Measurements from ENCODE around the gene GRM8. TPM values are rescaled to one million over a fixed set of nuclear protein-coding genes. Genes with fewer than 3 reads are reported as not detected.

The GRM8 gene
- total and polyA plus RNA-seq, 9 of the 15 experiments (the other 6 are each of a cell fraction or from before 2014, with no cell fraction given), result 0.13 TPM; not detected in 7

DNA sequence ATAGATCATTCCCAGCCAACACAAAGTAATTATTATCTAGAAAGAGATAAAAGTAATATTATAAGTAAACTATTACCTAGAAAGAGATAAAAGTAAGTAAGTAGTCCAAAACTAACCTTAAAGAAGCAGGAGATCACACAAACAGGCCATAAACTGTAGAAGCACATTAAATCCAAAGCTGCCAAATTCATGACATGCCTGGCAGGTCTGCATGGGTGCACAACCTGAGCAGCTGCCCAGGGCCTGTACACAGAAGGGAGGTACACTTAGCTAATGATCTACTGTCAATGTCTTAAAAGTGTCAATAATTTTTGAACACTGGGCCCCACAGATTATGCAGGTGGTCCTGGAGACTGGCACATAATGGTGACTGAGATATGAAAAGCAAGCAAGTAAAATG, 196.5 kb downstream of the GRM8 start:
- ChIA-PET CTCF (ENCODE audit: low intra/inter-chr PET ratio) (no interaction called here), POLR2A (no interaction called here)
- no peaks in the 10 kb centered on the region for H3K36me3 ChIP-seq (ENCODE audit: control insufficient read depth, insufficient read depth, low read length)
- no peaks in the 10 kb centered on the region for H3K79me2 ChIP-seq (ENCODE audit: control insufficient read depth, insufficient read depth, low read length)
- no peak overlapping the region for H2AFZ ChIP-seq (ENCODE audit: low read depth, low read length)
- H3K27me3 ChIP-seq (ENCODE audit: control insufficient read depth in 2 of 2, insufficient read depth in 2 of 2, low read length in 2 of 2), result no peaks in the 10 kb centered on the region
- intact Hi-C loops (cut with micrococcal nuclease), result no loop called here
- no peak for TF ChIP-seq WHSC1 (IDR thresholded peaks at IDR 0.05; ENCODE audit: low read length)
- no peak for ATAC-seq
- H3K9ac ChIP-seq (ENCODE audit: insufficient read depth in 1 of 2, low read depth in 2 of 2, low read length in 2 of 2), result no peak overlapping the region
- no TSS peak for BruUV-seq (replicated peaks)
- in situ Hi-C loops (cut with MboI), result no loop called here
- H4K20me1 ChIP-seq (replicated peaks; ENCODE audit: control insufficient read depth, insufficient read depth, low read length), result no peaks in the 10 kb centered on the region
- DNase-seq (ENCODE audit: extremely low read depth in 1 of 4, low spot score in 3 of 4), result no peak
- no peak overlapping the region for H3K4me2 ChIP-seq (ENCODE audit: insufficient read depth, low read length)
- no peaks in the 10 kb centered on the region; the same call in 1 of the 2 replicates for H3K9me3 ChIP-seq (replicated peaks; ENCODE audit: control insufficient read depth, insufficient read depth, low read depth, low read length)
- no peaks in the 10 kb centered on the region for H3K4me1 ChIP-seq (replicated peaks in 1 of 2; ENCODE audit: control insufficient read depth in 2 of 2, insufficient read depth in 2 of 2, low read length in 2 of 2)
- no peaks in the 10 kb centered on the region for H3K9me1 ChIP-seq (ENCODE audit: control insufficient read depth, insufficient read depth, low read length)
- H3K27ac ChIP-seq (ENCODE audit: extremely low read depth, low read depth, low read length), result no peak overlapping the region
- H3K4me3 ChIP-seq, result no peak overlapping the region
- FAIRE-seq, result no peak

DNA sequence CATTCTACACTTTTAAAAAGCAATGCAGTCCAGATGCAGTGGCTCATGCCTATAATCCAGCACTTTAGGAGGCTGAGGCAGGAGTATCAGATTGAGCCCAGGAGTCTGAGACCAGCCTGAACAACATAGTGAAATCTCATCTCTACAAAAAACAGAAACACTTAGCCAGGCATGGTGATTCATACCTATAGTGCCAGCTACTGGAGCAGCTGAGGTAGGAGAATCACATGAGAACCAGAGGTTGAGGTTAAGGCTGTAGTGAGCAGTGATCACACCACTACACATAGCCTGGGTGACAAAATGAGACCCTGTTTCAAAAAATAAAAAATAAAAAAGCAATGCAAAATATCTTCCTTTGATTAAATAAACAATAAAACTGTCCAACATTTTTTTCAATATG, 205.2 kb downstream of the GRM8 start:
- H3K36me3 ChIP-seq (ENCODE audit: control insufficient read depth, insufficient read depth, low read length), result no peaks in the 10 kb centered on the region
- ATAC-seq (no peak), DNase-seq (ENCODE audit: extremely low read depth in 1 of 4, low spot score in 3 of 4) (no peak), FAIRE-seq (no peak)
- no peak overlapping the region for H3K27ac ChIP-seq (ENCODE audit: extremely low read depth, low read depth, low read length)
- no peak overlapping the region for H2AFZ ChIP-seq (ENCODE audit: low read depth, low read length)
- intact Hi-C loops (cut with micrococcal nuclease), result no loop called here
- in situ Hi-C loops (cut with MboI), result no loop called here
- H3K4me1 ChIP-seq (replicated peaks in 1 of 2; ENCODE audit: control insufficient read depth in 2 of 2, insufficient read depth in 2 of 2, low read length in 2 of 2), result no peaks in the 10 kb centered on the region
- no peak overlapping the region for H3K4me2 ChIP-seq (ENCODE audit: insufficient read depth, low read length)
- no peaks in the 10 kb centered on the region for H3K9me3 ChIP-seq (replicated peaks; ENCODE audit: control insufficient read depth, insufficient read depth, low read depth, low read length)
- CTCF ChIA-PET (ENCODE audit: low intra/inter-chr PET ratio), result no interaction called here
- BruUV-seq (replicated peaks), result no TSS peak
- POLR2A ChIA-PET, result no interaction called here
- H3K9ac ChIP-seq (ENCODE audit: insufficient read depth in 1 of 2, low read depth in 2 of 2, low read length in 2 of 2), result no peak overlapping the region
- H3K27me3 ChIP-seq (ENCODE audit: control insufficient read depth in 2 of 2, insufficient read depth in 2 of 2, low read length in 2 of 2), result no peaks in the 10 kb centered on the region
- no peaks in the 10 kb centered on the region for H3K79me2 ChIP-seq (ENCODE audit: control insufficient read depth, insufficient read depth, low read length)
- no peak overlapping the region for H3K4me3 ChIP-seq
- H3K9me1 ChIP-seq (ENCODE audit: control insufficient read depth, insufficient read depth, low read length), result no peaks in the 10 kb centered on the region
- H4K20me1 ChIP-seq (replicated peaks; ENCODE audit: control insufficient read depth, insufficient read depth, low read length), result no peaks in the 10 kb centered on the region
- TF ChIP-seq ZNF444 (CRISPR knock-in tag; IDR thresholded peaks at IDR 0.05) (no peak), POLR2AphosphoS2 (IDR thresholded peaks at IDR 0.05; ENCODE audit: low read length) (no peak), SMARCE1 (IDR thresholded peaks at IDR 0.05) (no peak), TSC22D4 (tag; IDR thresholded peaks at IDR 0.05) (no peak)
- TF ChIP-seq, protein P1, sequence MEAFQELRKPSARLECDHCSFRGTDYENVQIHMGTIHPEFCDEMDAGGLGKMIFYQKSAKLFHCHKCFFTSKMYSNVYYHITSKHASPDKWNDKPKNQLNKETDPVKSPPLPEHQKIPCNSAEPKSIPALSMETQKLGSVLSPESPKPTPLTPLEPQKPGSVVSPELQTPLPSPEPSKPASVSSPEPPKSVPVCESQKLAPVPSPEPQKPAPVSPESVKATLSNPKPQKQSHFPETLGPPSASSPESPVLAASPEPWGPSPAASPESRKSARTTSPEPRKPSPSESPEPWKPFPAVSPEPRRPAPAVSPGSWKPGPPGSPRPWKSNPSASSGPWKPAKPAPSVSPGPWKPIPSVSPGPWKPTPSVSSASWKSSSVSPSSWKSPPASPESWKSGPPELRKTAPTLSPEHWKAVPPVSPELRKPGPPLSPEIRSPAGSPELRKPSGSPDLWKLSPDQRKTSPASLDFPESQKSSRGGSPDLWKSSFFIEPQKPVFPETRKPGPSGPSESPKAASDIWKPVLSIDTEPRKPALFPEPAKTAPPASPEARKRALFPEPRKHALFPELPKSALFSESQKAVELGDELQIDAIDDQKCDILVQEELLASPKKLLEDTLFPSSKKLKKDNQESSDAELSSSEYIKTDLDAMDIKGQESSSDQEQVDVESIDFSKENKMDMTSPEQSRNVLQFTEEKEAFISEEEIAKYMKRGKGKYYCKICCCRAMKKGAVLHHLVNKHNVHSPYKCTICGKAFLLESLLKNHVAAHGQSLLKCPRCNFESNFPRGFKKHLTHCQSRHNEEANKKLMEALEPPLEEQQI (IDR thresholded peaks at IDR 0.05), result no peak
- TF ChIP-seq, protein P2, sequence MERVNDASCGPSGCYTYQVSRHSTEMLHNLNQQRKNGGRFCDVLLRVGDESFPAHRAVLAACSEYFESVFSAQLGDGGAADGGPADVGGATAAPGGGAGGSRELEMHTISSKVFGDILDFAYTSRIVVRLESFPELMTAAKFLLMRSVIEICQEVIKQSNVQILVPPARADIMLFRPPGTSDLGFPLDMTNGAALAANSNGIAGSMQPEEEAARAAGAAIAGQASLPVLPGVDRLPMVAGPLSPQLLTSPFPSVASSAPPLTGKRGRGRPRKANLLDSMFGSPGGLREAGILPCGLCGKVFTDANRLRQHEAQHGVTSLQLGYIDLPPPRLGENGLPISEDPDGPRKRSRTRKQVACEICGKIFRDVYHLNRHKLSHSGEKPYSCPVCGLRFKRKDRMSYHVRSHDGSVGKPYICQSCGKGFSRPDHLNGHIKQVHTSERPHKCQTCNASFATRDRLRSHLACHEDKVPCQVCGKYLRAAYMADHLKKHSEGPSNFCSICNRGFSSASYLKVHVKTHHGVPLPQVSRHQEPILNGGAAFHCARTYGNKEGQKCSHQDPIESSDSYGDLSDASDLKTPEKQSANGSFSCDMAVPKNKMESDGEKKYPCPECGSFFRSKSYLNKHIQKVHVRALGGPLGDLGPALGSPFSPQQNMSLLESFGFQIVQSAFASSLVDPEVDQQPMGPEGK (CRISPR knock-in tag; IDR thresholded peaks at IDR 0.05; ENCODE audit: borderline replicate concordance), result no peak
- TF ChIP-seq, protein P3, sequence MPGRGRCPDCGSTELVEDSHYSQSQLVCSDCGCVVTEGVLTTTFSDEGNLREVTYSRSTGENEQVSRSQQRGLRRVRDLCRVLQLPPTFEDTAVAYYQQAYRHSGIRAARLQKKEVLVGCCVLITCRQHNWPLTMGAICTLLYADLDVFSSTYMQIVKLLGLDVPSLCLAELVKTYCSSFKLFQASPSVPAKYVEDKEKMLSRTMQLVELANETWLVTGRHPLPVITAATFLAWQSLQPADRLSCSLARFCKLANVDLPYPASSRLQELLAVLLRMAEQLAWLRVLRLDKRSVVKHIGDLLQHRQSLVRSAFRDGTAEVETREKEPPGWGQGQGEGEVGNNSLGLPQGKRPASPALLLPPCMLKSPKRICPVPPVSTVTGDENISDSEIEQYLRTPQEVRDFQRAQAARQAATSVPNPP (IDR thresholded peaks at IDR 0.05; ENCODE audit: borderline replicate concordance, insufficient read depth, insufficient read length), result no peak

All from K562 (cell line).